ENCODE results near the gene FBXO31. TPM values are rescaled to one million over a fixed set of nuclear protein-coding genes. Genes with fewer than 3 reads are reported as not detected.

Gene FBXO31
- total and polyA plus RNA-seq, 2 donors (not counting 1 experiment from before 2014, with no cell fraction given), result 17.8 to 32.9 TPM

DNA sequence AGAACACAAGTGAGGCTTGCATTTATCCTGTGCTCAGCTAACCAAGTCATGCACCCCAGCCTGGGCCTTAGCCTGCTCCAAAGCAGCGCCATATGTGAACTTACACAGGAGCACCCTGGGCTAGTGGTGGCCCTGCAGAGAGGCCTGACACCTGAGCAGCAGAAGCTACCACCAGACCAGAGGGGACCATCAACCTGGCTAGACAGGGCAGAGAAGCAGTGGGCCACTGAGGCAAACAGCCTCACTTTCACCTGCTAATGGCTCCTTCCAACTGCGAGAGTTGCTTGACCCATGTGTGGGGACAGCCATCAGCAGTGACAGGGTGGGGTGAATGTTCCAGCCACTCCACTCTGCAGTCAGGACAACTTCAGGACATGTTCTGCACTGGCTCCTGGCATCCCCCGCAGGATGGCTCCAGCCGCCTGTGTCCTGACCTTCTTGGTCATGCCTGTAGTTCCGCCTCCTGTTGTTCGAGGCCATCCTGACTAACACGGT lies 63.5 kb downstream of the FBXO31 start:
- ATAC-seq (ENCODE audit: low read depth) (no peak), DNase-seq (no peak)
- Histone ChIP-seq H3K9ac (ENCODE audit: low read length) (no peak overlapping the region), H4K20me1 (ENCODE audit: control insufficient read depth, insufficient read depth, low read length, poor library complexity, severe bottlenecking) (peaks cover 12% of the 10 kb centered on the region), H3K4me2 (replicated peaks; ENCODE audit: low read depth, low read length, poor library complexity, severe bottlenecking) (no peak overlapping the region), H3K9me3 (ENCODE audit: control extremely low read depth in 1 of 3, control insufficient read depth in 2 of 3, insufficient read depth in 1 of 3, low read length in 2 of 3) (no peaks in the 10 kb centered on the region), H3K36me3 (replicated peaks in 1 of 2; ENCODE audit: control extremely low read depth in 1 of 2, control insufficient read depth in 1 of 2, extremely low read depth in 1 of 2, insufficient read depth in 2 of 2, low read length in 1 of 2) (no peaks in the 10 kb centered on the region), H3K27ac (ENCODE audit: low read length in 2 of 2) (no peak overlapping the region), H2AFZ (ENCODE audit: insufficient read depth, low read depth, low read length, poor library complexity, severe bottlenecking) (no peak overlapping the region), H3K4me3 (ENCODE audit: control extremely low read depth in 1 of 5, extremely low read depth in 1 of 5, insufficient read depth in 1 of 5, low read depth in 2 of 5, low read length in 4 of 5) (no peak overlapping the region), H3K27me3 (replicated peaks in 1 of 4; ENCODE audit: control extremely low read depth in 1 of 4, control insufficient read depth in 3 of 4, insufficient read depth in 4 of 4, low read length in 3 of 4) (no peaks in the 10 kb centered on the region), H3K79me2 (ENCODE audit: control insufficient read depth, insufficient read depth, low read length) (peaks cover 21% of the 10 kb centered on the region), H3K4me1 (ENCODE audit: control insufficient read depth in 2 of 2, insufficient read depth in 2 of 2, low read length in 2 of 2) (peaks cover 8 to 14% of the 10 kb centered on the region in 2 donors)
- no peak overlapping the region for H3K4me3 Mint-ChIP-seq
- intact Hi-C loops (cut with micrococcal nuclease), result loop anchor here (5.0 kb wide), 1 partner anchor 758 kb away; no protein-coding TSS in a partner anchor
- WGBS (ENCODE audit: insufficient coverage), result 100% methylated on average over 7 of the region's 7 CpGs
- H3K4me1 Mint-ChIP-seq, result peaks cover 16% of the 10 kb centered on the region
- CTCF ChIA-PET, result interaction anchor here (2.0 to 5.3 kb wide), 2 partner anchors 74 to 316 kb away, joined by 12 to 47 read pairs; no protein-coding TSS in a partner anchor
- no peak overlapping the region for H3K27ac Mint-ChIP-seq
- TF ChIP-seq EZH2 (IDR thresholded peaks at IDR 0.05; ENCODE audit: borderline replicate concordance, insufficient read depth, low read depth, low read length, poor library complexity, severe bottlenecking), result no peak
- TF ChIP-seq, protein P1, sequence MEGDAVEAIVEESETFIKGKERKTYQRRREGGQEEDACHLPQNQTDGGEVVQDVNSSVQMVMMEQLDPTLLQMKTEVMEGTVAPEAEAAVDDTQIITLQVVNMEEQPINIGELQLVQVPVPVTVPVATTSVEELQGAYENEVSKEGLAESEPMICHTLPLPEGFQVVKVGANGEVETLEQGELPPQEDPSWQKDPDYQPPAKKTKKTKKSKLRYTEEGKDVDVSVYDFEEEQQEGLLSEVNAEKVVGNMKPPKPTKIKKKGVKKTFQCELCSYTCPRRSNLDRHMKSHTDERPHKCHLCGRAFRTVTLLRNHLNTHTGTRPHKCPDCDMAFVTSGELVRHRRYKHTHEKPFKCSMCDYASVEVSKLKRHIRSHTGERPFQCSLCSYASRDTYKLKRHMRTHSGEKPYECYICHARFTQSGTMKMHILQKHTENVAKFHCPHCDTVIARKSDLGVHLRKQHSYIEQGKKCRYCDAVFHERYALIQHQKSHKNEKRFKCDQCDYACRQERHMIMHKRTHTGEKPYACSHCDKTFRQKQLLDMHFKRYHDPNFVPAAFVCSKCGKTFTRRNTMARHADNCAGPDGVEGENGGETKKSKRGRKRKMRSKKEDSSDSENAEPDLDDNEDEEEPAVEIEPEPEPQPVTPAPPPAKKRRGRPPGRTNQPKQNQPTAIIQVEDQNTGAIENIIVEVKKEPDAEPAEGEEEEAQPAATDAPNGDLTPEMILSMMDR (IDR thresholded peaks at IDR 0.05), result no peak
- POLR2A ChIA-PET, result no interaction called here
- no peaks in the 10 kb centered on the region for H3K9me3 Mint-ChIP-seq (ENCODE audit: insufficient read depth)
- no peaks in the 10 kb centered on the region for H3K27me3 Mint-ChIP-seq

DNA sequence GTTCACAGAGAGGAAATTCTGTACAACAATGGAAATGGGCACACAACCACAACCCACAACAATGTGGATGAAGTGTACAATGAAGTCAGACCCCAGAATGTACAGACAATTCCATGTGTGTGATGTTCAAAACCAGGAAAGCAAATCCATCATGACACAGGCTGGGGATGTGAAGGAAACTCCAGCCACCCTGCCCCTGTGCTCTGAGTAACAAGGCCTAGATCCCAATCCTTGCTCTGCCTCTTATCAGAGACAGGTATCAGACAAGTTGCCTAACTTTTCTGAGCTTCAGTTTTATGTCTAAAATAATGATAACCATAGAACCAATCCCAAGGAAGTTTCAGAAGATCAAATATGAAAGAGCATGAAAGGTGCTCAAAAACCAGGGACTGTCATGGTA lies 64.6 kb downstream of the FBXO31 start:
- H3K9ac ChIP-seq (ENCODE audit: low read length), result no peak overlapping the region

More for the DNA sequence above, 64.6 kb downstream of the FBXO31 start:
- H3K4me3 ChIP-seq (ENCODE audit: control extremely low read depth in 1 of 5, extremely low read depth in 1 of 5, insufficient read depth in 1 of 5, low read depth in 2 of 5, low read length in 4 of 5), result no peak overlapping the region
- Mint-ChIP-seq H3K9me3 (ENCODE audit: insufficient read depth) (no peaks in the 10 kb centered on the region), H3K4me1 (peaks cover 12% of the 10 kb centered on the region), H3K27me3 (no peaks in the 10 kb centered on the region), H3K27ac (no peak overlapping the region), H3K4me3 (peak overlapping the region; percentile 96)
- H4K20me1 ChIP-seq (ENCODE audit: control insufficient read depth, insufficient read depth, low read length, poor library complexity, severe bottlenecking), result peaks cover 1% of the 10 kb centered on the region
- no peak overlapping the region for H2AFZ ChIP-seq (ENCODE audit: insufficient read depth, low read depth, low read length, poor library complexity, severe bottlenecking)
- H3K36me3 ChIP-seq (replicated peaks in 1 of 2; ENCODE audit: control extremely low read depth in 1 of 2, control insufficient read depth in 1 of 2, extremely low read depth in 1 of 2, insufficient read depth in 2 of 2, low read length in 1 of 2), result no peaks in the 10 kb centered on the region
- POLR2A ChIA-PET, result interaction anchor here (0.8 kb wide), 1 partner anchor 75 kb away, joined by 3 read pairs; no protein-coding TSS in a partner anchor
- TF ChIP-seq, protein P1 (IDR thresholded peaks at IDR 0.05), result no peak
- TF ChIP-seq EZH2 (IDR thresholded peaks at IDR 0.05; ENCODE audit: borderline replicate concordance, insufficient read depth, low read depth, low read length, poor library complexity, severe bottlenecking), result no peak
- H3K27ac ChIP-seq (ENCODE audit: low read length in 2 of 2), result no peak overlapping the region
- CTCF ChIA-PET, result interaction anchor here (1.1 to 5.3 kb wide), 3 partner anchors 65 to 317 kb away, joined by 4 to 47 read pairs (median 12); partner anchors contain the start of gene FBXO31
- H3K4me2 ChIP-seq (replicated peaks; ENCODE audit: low read depth, low read length, poor library complexity, severe bottlenecking), result no peak overlapping the region
- peaks cover 16% of the 10 kb centered on the region for H3K79me2 ChIP-seq (ENCODE audit: control insufficient read depth, insufficient read depth, low read length)
- DNase-seq (no peak), ATAC-seq (ENCODE audit: low read depth) (no peak)
- H3K4me1 ChIP-seq (ENCODE audit: control insufficient read depth in 2 of 2, insufficient read depth in 2 of 2, low read length in 2 of 2), result peaks cover 8 to 10% of the 10 kb centered on the region in 2 donors
- no peaks in the 10 kb centered on the region for H3K9me3 ChIP-seq (ENCODE audit: control extremely low read depth in 1 of 3, control insufficient read depth in 2 of 3, insufficient read depth in 1 of 3, low read length in 2 of 3)
- intact Hi-C loops (cut with micrococcal nuclease), result loop anchor here (5.0 kb wide), 1 partner anchor 757 kb away; no protein-coding TSS in a partner anchor
- no peaks in the 10 kb centered on the region for H3K27me3 ChIP-seq (replicated peaks in 1 of 4; ENCODE audit: control extremely low read depth in 1 of 4, control insufficient read depth in 3 of 4, insufficient read depth in 4 of 4, low read length in 3 of 4)
